Measurements from ENCODE around the gene DHRS12.

Gene DHRS12

DNA sequence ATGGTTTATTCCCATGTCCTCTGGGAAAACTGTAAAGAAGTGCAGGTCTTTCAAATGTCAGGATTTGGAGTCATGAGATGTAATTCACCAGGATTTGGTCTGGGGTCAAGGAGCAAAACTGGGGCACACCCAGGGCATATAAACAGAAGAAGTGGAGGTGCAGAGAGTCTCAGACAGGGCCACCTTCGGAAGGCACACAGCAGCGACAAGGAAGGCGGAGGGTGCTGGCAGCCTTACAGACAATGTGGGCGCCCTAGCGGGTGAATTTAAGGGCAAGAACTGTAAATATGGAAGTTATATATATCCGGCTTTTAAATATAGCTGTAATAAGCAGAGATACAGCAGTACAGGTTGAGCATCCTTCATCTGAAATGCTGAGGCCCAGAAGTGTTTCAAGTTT, 31.2 kb downstream of the DHRS12 start:
- Histone ChIP-seq H3K4me3 (ENCODE audit: low read depth, low read length) (no peak overlapping the region), H3K9me3 (ENCODE audit: control insufficient read depth, insufficient read depth, low read length) (no peaks in the 10 kb centered on the region), H3K27me3 (ENCODE audit: control insufficient read depth, insufficient read depth, low read length) (no peaks in the 10 kb centered on the region), H3K4me1 (ENCODE audit: control insufficient read depth, insufficient read depth, low read length) (peaks cover 9% of the 10 kb centered on the region), H3K9ac (ENCODE audit: low read depth, low read length) (no peak overlapping the region), H3K36me3 (ENCODE audit: control insufficient read depth, insufficient read depth, low read length) (no peaks in the 10 kb centered on the region)

DNA sequence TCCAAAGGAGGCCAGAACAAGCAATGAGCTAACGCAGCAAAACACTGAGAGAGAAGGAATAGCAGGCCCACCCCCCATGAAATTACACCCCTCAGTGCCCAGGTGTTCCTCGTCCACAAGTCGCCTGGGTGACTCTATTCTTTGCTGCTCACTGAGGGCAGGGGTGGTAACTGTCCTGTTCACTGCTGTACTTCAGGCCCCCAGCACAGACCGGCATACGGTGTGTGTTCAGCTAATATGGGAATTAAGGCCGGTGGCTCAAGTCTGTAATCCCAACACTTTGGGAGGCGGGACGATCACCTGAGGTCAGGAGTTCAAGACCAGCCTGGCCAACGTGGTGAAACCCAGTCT, 31.9 kb downstream of the DHRS12 start:
- no peaks in the 10 kb centered on the region for H3K27me3 ChIP-seq (ENCODE audit: control insufficient read depth, insufficient read depth, low read length)
- H3K9ac ChIP-seq (ENCODE audit: low read depth, low read length): no peak overlapping the region
- H3K4me1 ChIP-seq (ENCODE audit: control insufficient read depth, insufficient read depth, low read length): peaks cover 9% of the 10 kb centered on the region
- no peaks in the 10 kb centered on the region for H3K9me3 ChIP-seq (ENCODE audit: control insufficient read depth, insufficient read depth, low read length)
- H3K36me3 ChIP-seq (ENCODE audit: control insufficient read depth, insufficient read depth, low read length): no peaks in the 10 kb centered on the region
- no peak overlapping the region for H3K4me3 ChIP-seq (ENCODE audit: low read depth, low read length)

DNA sequence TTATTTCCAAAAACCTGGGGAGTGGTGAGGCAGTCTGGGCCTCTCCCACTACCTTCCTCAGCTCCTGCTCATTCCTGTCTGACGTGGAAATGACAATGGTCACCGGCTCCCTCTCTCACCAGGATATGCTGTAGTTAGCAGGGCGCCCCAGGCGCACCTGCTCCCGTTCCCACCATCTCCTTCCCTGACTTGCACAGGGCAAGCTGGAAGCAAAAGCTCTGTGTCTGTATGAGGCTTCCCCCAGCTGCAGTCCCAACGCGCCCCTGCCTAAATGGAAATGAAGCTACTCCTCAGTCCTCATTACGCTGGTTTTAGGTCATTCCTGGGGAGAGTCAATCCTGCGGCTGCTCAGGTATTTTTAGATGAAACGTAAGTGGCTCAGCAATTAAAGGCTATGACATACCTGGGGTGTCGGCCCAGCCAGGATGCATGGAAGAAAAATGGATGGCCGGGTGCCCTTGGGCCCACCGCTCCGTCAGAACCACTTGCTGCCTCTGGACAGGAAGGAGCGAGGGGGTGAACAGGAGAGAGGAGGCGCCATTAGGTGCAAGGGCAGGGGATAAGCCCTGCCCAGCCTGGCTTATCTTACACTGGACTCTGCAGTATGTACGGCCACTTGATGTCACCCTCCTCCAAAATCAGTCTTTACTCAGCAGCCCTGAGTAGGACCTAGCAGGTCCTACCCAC, 32.4 kb downstream of the DHRS12 start:
- no peaks in the 10 kb centered on the region for H3K9me3 ChIP-seq (ENCODE audit: control insufficient read depth, insufficient read depth, low read length)
- H3K36me3 ChIP-seq (ENCODE audit: control insufficient read depth, insufficient read depth, low read length): no peaks in the 10 kb centered on the region
- no peak overlapping the region for H3K9ac ChIP-seq (ENCODE audit: low read depth, low read length)
- no peaks in the 10 kb centered on the region for H3K27me3 ChIP-seq (ENCODE audit: control insufficient read depth, insufficient read depth, low read length)
- H3K4me1 ChIP-seq (ENCODE audit: control insufficient read depth, insufficient read depth, low read length): peaks cover 9% of the 10 kb centered on the region
- no peak overlapping the region for H3K4me3 ChIP-seq (ENCODE audit: low read depth, low read length)

DNA sequence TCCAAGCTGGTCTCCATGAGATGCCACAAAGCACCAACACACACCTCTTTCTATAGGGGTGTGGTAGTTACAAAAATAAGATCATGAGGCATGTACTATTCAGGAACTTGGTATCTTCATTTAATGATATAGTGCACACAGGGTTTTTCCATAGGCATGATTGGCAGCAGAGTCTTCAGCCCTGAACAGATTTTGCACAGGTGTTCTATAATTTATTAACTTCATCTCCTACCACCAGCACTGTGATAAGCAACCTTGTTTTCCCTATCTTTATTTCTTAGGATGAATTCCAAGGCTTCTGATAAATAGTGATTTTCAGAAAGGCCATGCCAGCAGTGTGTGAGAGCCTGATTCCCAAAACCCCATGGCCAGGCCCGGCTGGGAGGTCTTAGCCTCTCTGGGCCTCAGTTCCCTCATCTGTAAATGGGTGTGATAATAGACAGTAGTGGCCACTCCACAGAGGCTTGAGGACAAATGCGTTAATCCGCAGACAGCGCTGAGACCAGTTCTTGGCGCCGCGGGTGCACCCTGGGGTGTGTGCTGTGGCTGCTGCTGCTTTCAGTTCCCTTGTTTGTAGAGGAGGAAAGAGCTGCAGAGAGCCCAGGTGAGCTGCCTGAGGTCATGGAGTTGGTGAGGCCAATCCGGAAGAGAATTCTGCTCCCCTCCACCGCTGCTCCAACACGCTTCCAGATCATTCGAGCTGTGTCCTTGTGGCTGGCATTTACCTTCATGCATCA, 33.1 kb downstream of the DHRS12 start:
- H3K27me3 ChIP-seq (ENCODE audit: control insufficient read depth, insufficient read depth, low read length): no peaks in the 10 kb centered on the region
- H3K4me3 ChIP-seq (ENCODE audit: low read depth, low read length): no peak overlapping the region
- H3K4me1 ChIP-seq (ENCODE audit: control insufficient read depth, insufficient read depth, low read length): peaks cover 9% of the 10 kb centered on the region
- no peak overlapping the region for H3K9ac ChIP-seq (ENCODE audit: low read depth, low read length)
- H3K36me3 ChIP-seq (ENCODE audit: control insufficient read depth, insufficient read depth, low read length): no peaks in the 10 kb centered on the region
- H3K9me3 ChIP-seq (ENCODE audit: control insufficient read depth, insufficient read depth, low read length): no peaks in the 10 kb centered on the region

DNA sequence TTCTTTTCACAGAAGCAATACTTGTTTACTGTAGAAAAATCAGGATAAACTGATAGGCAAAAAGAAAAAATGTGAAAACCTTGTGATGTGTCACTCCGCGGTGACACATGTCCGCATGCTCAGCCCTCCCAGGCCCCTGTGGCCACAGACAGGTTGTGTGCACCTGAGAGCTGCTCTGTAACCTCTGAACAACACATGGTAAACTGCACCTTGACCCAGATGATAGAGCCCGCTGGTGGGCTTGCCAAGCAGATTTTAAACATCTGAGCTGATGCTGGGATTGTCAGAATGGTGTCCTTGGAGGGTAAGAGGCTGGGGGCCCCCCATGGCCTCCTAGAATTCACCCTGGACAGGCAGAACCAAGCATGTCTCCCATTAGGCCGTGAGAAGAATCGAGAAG, 33.8 kb downstream of the DHRS12 start:
- Histone ChIP-seq H3K9ac (ENCODE audit: low read depth, low read length) (no peak overlapping the region), H3K36me3 (ENCODE audit: control insufficient read depth, insufficient read depth, low read length) (no peaks in the 10 kb centered on the region), H3K4me3 (ENCODE audit: low read depth, low read length) (no peak overlapping the region), H3K4me1 (ENCODE audit: control insufficient read depth, insufficient read depth, low read length) (peaks cover 9% of the 10 kb centered on the region), H3K27me3 (ENCODE audit: control insufficient read depth, insufficient read depth, low read length) (no peaks in the 10 kb centered on the region), H3K9me3 (ENCODE audit: control insufficient read depth, insufficient read depth, low read length) (no peaks in the 10 kb centered on the region)

DNA sequence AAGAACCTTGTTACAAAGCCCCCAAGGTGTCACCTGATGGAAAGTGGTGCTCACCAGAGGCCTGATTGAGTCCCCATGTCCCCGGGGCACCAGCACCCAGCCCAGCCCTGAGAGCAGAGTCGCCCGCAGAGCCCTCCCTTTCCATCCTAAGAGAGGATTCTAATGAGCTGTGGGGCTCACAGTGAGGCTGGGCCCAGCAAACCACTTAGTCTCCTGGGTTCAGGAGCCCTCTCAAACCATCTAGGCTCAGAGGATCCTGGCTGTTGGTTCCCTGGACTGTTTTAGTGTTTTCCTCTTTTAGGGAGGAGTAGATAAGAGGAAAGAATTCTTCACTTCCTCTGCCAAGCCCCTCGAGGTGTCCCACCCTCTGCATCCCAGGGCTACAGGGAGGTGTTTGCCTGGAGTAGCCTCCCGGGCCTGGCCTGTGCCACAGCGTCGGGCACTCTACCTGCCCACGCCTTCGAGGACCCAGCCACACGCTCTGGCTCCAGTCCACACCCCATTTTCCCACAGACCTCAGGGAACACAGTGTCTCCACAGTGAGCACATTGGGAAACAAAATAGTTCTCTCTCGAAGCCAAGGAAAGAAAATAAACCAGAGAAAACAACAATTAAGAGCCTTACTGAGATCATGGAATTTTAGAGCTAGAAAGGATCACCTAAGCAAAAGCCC, 34.4 kb downstream of the DHRS12 start:
- no peaks in the 10 kb centered on the region for H3K9me3 ChIP-seq (ENCODE audit: control insufficient read depth, insufficient read depth, low read length)
- H3K27me3 ChIP-seq (ENCODE audit: control insufficient read depth, insufficient read depth, low read length): no peaks in the 10 kb centered on the region
- peaks cover 9% of the 10 kb centered on the region for H3K4me1 ChIP-seq (ENCODE audit: control insufficient read depth, insufficient read depth, low read length)
- no peaks in the 10 kb centered on the region for H3K36me3 ChIP-seq (ENCODE audit: control insufficient read depth, insufficient read depth, low read length)
- H3K4me3 ChIP-seq (ENCODE audit: low read depth, low read length): no peak overlapping the region
- no peak overlapping the region for H3K9ac ChIP-seq (ENCODE audit: low read depth, low read length)

DNA sequence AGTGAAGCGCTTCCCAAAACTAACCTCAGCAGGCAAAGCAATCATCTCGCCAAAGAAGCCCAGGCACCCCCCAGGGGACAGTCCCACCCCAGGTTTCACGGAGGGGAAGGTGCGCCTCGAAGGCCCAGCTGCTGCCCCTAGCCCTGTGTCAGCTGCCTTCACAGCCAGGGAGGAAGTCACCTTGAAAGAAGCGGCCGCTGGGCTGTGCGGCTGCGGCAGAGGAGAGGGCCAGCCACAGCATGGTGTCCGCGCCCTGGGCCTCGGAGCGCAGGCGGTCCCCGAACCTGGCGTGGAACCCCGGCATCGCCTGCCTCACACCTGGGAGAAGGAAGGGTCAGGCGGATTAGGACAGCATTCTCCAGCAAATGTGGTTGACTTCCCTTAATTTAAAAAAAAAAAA, 35.0 kb downstream of the DHRS12 start:
- Histone ChIP-seq H3K4me3 (ENCODE audit: low read depth, low read length) (no peak overlapping the region), H3K36me3 (ENCODE audit: control insufficient read depth, insufficient read depth, low read length) (no peaks in the 10 kb centered on the region), H3K4me1 (ENCODE audit: control insufficient read depth, insufficient read depth, low read length) (peaks cover 9% of the 10 kb centered on the region), H3K9ac (ENCODE audit: low read depth, low read length) (no peak overlapping the region), H3K27me3 (ENCODE audit: control insufficient read depth, insufficient read depth, low read length) (no peaks in the 10 kb centered on the region), H3K9me3 (ENCODE audit: control insufficient read depth, insufficient read depth, low read length) (no peaks in the 10 kb centered on the region)

DNA sequence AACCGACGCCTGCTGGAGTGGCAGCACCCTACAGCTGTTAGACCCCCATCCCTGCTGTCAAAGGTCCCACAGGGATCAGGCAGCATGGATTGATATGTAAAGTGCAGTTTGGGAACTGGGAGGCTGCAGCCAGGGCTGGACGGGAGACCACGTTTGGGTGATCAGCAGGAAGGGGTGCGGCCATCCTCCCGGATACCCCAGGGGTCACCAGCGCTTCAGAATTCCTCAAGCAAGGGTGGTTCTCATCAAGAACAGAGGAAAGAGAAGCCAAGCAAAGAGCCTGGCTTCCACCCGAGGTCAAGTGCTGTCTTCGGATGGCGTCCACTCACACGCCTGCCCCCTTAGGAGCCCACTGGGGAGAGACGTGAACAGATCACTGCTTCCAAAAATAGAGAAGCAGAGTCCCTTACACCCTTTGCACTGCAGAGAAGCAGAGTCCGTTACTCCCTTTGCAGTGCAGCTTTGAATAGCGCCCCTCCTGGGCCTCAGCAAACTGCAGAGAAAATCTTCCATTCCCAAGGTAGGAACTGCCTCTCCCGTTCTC, 35.5 kb downstream of the DHRS12 start:
- Histone ChIP-seq H3K9ac (ENCODE audit: low read depth, low read length) (peak overlapping the region; percentile 42), H3K36me3 (ENCODE audit: control insufficient read depth, insufficient read depth, low read length) (no peaks in the 10 kb centered on the region), H3K4me1 (ENCODE audit: control insufficient read depth, insufficient read depth, low read length) (peaks cover 9% of the 10 kb centered on the region), H3K4me3 (ENCODE audit: low read depth, low read length) (no peak overlapping the region), H3K27me3 (ENCODE audit: control insufficient read depth, insufficient read depth, low read length) (no peaks in the 10 kb centered on the region), H3K9me3 (ENCODE audit: control insufficient read depth, insufficient read depth, low read length) (no peaks in the 10 kb centered on the region)

DNA sequence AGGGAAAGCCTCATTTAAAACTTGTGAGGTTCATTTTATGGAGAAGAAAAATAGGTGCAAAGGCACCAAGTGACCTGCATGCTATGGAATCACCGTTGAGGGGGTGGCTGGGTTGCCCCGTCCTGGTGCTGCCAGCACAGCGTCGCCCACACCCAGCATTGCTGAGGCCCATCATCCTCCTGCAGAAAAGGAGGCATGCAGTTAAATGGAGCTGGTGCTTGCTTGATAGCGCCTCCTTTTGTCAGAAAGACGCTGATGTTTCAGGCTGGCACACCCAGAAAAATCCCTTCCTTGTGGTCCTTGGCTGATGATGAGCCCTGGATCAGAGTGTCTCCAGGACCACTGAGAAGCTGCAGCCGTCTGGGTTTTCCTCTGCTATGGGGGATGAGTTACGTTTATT, 36.9 kb downstream of the DHRS12 start:
- Histone ChIP-seq H3K27me3 (ENCODE audit: control insufficient read depth, insufficient read depth, low read length) (no peaks in the 10 kb centered on the region), H3K4me3 (ENCODE audit: low read depth, low read length) (no peak overlapping the region), H3K9me3 (ENCODE audit: control insufficient read depth, insufficient read depth, low read length) (no peaks in the 10 kb centered on the region), H3K9ac (ENCODE audit: low read depth, low read length) (no peak overlapping the region), H3K4me1 (ENCODE audit: control insufficient read depth, insufficient read depth, low read length) (peaks cover 9% of the 10 kb centered on the region), H3K36me3 (ENCODE audit: control insufficient read depth, insufficient read depth, low read length) (no peaks in the 10 kb centered on the region)

DNA sequence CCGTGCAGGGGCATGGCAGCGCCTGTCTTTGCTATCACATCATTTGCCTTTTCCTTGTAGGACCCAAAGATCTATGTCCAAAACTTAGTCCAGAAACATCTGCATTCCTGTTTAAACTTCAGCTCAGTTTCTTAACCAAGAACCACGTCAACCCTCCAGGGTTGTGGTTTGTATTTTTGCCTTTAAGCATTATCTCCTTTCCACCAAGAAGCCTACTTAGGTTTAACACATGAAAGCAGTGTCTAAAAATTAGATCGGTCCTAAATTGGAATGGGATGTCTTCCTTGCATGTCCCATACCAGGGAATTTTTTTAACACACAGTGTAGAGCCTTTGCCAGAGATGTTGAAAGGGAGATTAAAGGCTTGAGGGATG, 38.8 kb downstream of the DHRS12 start:
- no peak overlapping the region for H3K9ac ChIP-seq (ENCODE audit: low read depth, low read length)
- no peak overlapping the region for H3K4me3 ChIP-seq (ENCODE audit: low read depth, low read length)
- peaks cover 6% of the 10 kb centered on the region for H3K36me3 ChIP-seq (ENCODE audit: control insufficient read depth, insufficient read depth, low read length)
- H3K9me3 ChIP-seq (ENCODE audit: control insufficient read depth, insufficient read depth, low read length): no peaks in the 10 kb centered on the region
- peaks cover 7% of the 10 kb centered on the region for H3K4me1 ChIP-seq (ENCODE audit: control insufficient read depth, insufficient read depth, low read length)
- no peaks in the 10 kb centered on the region for H3K27me3 ChIP-seq (ENCODE audit: control insufficient read depth, insufficient read depth, low read length)

DNA sequence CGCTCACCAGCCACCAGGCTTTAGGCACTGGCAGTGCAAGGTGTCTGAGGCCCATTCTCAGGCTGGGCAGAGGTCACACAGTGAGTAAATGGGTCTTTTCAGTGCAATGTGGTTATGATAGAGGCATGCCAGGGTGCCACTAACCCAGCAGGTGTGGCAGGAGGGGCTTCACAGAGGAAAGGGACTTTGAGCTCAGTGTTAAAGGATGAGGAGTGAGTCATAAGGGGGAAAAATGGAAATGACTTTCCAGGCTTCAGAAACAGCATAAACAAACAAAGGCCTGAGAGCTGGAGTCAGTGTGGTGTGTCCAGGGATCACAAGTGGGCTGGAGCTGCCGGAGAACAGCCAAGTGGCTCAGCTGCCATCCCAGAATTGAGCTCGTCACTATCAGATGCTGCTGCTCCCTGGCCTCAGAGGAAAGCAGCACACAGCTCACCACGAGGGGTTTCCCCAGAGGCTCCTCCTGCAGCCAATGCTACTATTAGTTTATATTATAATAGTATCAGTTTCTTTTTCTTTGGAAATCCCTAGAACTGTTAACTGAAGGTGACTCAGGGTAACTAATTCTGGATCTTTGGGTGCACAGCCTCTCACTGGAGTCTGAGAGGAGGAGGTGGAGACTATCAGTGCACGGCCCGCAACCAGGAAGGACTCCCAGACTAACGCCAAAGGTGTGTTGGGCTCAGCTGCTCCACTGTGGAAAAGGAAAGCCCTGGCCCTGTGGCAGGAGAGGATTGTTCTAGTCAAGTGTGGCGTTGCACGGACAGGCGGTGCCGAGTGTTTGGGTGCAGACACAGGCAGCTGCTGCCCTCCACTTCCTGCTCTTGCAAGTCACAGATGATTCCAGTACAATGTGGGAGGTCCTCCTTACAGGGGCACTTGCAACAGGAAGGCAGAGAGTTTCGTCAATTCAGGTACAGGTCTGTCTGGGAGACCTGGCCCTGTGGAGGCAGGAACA, 39.5 kb downstream of the DHRS12 start:
- Histone ChIP-seq H3K9ac (ENCODE audit: low read depth, low read length) (no peak overlapping the region), H3K27me3 (ENCODE audit: control insufficient read depth, insufficient read depth, low read length) (no peaks in the 10 kb centered on the region), H3K36me3 (ENCODE audit: control insufficient read depth, insufficient read depth, low read length) (peaks cover 6% of the 10 kb centered on the region), H3K9me3 (ENCODE audit: control insufficient read depth, insufficient read depth, low read length) (no peaks in the 10 kb centered on the region), H3K4me1 (ENCODE audit: control insufficient read depth, insufficient read depth, low read length) (peaks cover 7% of the 10 kb centered on the region), H3K4me3 (ENCODE audit: low read depth, low read length) (no peak overlapping the region)
